Peyer's patch (tissue), 4 donors: Measurements from ENCODE around the gene JDP2.

Experiments used
- POLR2A ChIP-seq, 2 donors: fragments of 450-650 bp; IDR thresholded peaks; one replicate each; pipeline ENCODE4 v1.5.1; 2017; ENCODE audit warnings: antibody characterized with exemption in 2 of 2, mild to moderate bottlenecking in 2 of 2, moderate library complexity in 2 of 2
- TF ChIP-seq, protein P1 (sequence below), 6 experiments: fragments of 450-650 bp in 4 of 6; fragments of 200-600 bp in 2 of 6; sonication (generic) in 1 of 6; IDR thresholded peaks; one replicate each; pipeline ENCODE4 v1.5.1; 2017 to 2019; ENCODE audit warnings: antibody characterized with exemption in 6 of 6, mild to moderate bottlenecking in 3 of 6, moderate library complexity in 1 of 6

DNA sequence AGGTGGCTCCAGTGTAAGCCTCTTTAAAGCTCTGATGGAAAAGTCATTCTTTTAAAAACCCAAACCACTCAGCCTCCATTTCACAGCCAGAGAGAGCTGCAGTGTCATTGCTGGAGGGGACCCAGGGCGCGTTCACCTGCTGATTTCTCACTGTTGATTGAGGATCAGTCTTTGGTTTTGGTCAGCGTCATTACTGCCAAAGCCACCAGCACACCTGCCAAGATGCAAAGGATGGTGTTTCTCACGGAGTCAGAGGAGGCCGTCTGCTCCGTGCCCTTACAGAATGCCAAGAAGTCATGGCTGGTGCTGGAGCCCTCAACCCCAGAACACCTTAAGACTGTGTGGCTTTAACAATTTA is 61.6 kb downstream of the JDP2 start:
- TF ChIP-seq, protein P1, sequence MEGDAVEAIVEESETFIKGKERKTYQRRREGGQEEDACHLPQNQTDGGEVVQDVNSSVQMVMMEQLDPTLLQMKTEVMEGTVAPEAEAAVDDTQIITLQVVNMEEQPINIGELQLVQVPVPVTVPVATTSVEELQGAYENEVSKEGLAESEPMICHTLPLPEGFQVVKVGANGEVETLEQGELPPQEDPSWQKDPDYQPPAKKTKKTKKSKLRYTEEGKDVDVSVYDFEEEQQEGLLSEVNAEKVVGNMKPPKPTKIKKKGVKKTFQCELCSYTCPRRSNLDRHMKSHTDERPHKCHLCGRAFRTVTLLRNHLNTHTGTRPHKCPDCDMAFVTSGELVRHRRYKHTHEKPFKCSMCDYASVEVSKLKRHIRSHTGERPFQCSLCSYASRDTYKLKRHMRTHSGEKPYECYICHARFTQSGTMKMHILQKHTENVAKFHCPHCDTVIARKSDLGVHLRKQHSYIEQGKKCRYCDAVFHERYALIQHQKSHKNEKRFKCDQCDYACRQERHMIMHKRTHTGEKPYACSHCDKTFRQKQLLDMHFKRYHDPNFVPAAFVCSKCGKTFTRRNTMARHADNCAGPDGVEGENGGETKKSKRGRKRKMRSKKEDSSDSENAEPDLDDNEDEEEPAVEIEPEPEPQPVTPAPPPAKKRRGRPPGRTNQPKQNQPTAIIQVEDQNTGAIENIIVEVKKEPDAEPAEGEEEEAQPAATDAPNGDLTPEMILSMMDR (IDR thresholded peaks at IDR 0.05) = no peak
- no peak for TF ChIP-seq POLR2A (IDR thresholded peaks at IDR 0.05)
